Measurements from ENCODE around the gene PHF10.
A peak's percentile ranks its signal among the peaks of the same experiment; 100 is the strongest.
"Not testable (repeated sequence)": the region's sequence is repeated elsewhere in the genome, so short reads cannot be mapped to it uniquely, and the experiment has no call there.

PHF10 gene

DNA sequence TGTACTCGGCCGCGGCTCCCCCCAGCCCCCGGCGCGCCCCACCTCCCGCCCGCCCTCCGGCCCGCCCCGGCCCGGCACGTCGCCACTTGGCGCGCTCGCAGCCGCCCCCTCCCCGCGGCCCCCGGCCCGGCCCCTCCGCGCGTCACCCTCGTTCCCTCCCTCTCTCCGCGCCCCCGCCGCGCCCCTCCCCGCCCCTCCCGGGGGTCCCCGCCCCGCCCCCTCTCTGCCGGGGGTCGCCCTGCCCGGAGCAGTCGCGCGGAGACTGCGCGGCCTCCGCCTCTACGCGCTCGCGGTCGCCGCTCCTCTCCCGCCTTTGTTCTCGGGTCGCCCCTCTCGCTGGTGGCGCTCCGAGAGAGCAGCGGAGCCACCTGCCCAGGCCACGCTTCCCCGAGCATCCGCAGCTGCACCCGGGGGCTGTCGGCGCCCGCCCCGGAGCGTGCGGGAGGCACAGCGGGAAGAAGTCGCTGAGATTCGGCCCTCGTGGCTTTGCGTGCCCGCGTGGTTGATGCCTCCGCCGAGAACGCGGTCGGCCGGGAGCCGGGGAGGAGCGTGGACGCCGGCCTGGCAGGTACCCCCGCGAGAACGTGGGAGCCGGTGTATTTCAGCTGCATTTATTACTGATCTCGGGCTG lies at the start of gene PHF10:
Gene PHF10, minus strand, starts transcription at position 7 of the 631 bp plus-strand sequence. CDS start 569 bp downstream, outside the sequence.
- Mint-ChIP-seq H3K4me3 (peak within 1 kb of the TSS; percentile 92), H3K27me3 (ENCODE audit: low read depth) (peaks cover 4% of the 10 kb centered on the region), H3K27ac (peak within 1 kb of the TSS; percentile 98), H3K9me3 (no peaks in the 10 kb centered on the region), H3K4me1 (ENCODE audit: low read depth) (peaks cover 34% of the 10 kb centered on the region), H3K36me3 (ENCODE audit: low read depth) (peaks cover 7% of the 10 kb centered on the region)
- DNase-seq (ENCODE audit: low spot score) = peak; percentile 66

DNA sequence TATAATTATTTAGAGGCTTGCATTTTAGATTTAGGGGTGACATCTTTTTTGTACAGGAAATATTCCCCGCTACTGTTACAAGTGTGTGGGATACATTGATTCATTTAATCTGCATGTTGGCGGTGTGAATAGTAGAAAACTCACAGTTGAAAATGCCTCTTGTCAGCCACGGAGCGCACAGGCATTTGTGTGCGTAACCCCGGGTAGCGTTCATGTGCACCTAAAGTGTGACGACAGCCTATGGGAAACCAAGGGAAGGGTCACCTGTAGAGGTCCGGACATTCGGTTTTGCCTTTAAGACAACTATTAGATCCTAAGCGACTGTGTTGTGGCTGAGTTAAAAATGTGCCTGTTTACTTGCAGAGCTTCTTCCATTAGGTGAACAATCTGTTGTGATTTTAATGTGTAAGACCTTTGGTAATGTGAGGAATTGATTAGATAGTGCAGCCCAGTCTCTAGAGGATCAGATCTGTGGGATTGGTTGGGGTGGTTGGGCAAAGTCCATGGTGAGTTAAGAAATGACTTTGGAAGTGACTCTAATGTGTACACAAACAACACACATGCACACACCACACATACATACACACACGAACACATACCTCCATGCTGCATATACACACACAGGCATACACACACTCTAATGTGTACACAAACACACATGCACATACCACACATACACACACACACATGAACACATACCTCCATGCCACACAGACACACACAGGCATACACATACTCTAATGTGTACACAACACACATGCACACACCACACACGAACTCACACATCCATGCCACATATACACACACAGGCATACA lies 42.8 kb upstream of the PHF10 start:
- H3K36me3 Mint-ChIP-seq (ENCODE audit: low read depth) = peaks cover 37% of the 10 kb centered on the region
- no peak for DNase-seq (ENCODE audit: low spot score)
- H3K4me3 Mint-ChIP-seq = no peak overlapping the region
- no peak overlapping the region for H3K27ac Mint-ChIP-seq
- no peaks in the 10 kb centered on the region for H3K27me3 Mint-ChIP-seq (ENCODE audit: low read depth)
- H3K9me3 Mint-ChIP-seq = no peaks in the 10 kb centered on the region
- no peaks in the 10 kb centered on the region for H3K4me1 Mint-ChIP-seq (ENCODE audit: low read depth)

DNA sequence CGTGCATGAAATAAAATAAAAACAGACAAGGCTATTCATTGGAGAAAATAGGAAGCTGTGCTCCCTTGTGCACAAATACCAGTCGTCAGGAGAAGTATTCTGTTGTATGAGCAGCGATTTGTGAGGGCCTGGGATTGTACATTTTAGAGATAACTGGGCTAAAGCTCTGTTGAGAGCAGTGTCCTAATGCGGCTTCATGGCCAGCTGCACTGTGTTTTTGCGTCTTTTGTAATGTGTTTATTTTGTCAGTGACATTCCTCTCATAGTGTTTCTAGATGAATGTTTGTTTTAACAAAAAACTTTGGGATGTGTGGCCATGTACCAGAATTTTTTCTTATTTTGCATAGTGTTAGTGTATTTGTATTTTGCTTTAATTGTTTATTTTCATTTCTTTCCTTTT lies 41.9 kb upstream of the PHF10 start:
- Mint-ChIP-seq H3K4me1 (ENCODE audit: low read depth) (no peaks in the 10 kb centered on the region), H3K27ac (no peak overlapping the region), H3K4me3 (no peak overlapping the region), H3K36me3 (ENCODE audit: low read depth) (peaks cover 32% of the 10 kb centered on the region), H3K27me3 (ENCODE audit: low read depth) (no peaks in the 10 kb centered on the region), H3K9me3 (no peaks in the 10 kb centered on the region)
- no peak for DNase-seq (ENCODE audit: low spot score)

DNA sequence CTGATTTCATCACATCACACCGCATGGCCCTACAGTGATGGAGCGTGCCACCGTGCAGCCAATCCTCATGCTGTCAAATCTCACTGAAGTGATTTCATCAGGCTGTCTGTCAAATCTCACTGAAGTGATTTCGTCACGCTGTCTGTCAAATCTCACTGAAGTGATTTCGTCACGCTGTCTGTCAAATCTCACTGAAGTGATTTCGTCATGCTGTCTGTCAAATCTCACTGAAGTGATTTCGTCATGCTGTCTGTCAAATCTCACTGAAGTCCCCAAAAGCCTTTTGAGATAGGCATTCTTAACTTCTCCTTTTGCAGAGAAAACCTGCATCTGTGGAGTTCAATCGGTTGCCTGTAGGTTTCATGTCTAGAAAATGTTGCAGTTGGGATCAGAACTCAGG lies 41.5 kb upstream of the PHF10 start:
- H3K27ac Mint-ChIP-seq; H3K9me3 Mint-ChIP-seq; DNase-seq (ENCODE audit: low spot score); H3K4me1 Mint-ChIP-seq (ENCODE audit: low read depth); H3K4me3 Mint-ChIP-seq; H3K27me3 Mint-ChIP-seq (ENCODE audit: low read depth): not testable (repeated sequence)
- peaks cover 33% of the 10 kb centered on the region for H3K36me3 Mint-ChIP-seq (ENCODE audit: low read depth)

DNA sequence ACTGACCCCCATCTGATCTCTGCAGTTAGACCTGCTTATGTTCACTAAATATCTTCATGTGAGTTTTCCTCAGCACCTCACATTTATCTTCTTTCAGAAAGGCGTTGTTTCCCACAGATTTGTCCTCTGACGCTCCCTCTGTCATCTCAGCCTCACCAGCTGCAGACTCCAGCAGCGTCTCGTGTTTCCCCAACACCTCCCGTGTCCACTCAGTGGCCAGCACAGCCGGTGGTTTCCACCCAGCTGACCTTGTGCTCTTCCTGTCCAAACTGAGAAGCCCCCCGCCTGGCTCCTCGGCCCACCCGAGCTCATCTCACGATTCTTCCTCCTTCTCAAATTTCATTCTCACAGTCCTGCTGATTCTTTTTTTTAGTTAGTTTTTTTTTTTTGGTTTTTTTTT lies 39.6 kb upstream of the PHF10 start:
- Mint-ChIP-seq H3K4me3 (no peak overlapping the region), H3K27me3 (ENCODE audit: low read depth) (no peaks in the 10 kb centered on the region), H3K4me1 (ENCODE audit: low read depth) (no peaks in the 10 kb centered on the region), H3K27ac (peak overlapping the region; percentile 15), H3K36me3 (ENCODE audit: low read depth) (peaks cover 46% of the 10 kb centered on the region), H3K9me3 (no peaks in the 10 kb centered on the region)
- DNase-seq (ENCODE audit: low spot score) = no peak

DNA sequence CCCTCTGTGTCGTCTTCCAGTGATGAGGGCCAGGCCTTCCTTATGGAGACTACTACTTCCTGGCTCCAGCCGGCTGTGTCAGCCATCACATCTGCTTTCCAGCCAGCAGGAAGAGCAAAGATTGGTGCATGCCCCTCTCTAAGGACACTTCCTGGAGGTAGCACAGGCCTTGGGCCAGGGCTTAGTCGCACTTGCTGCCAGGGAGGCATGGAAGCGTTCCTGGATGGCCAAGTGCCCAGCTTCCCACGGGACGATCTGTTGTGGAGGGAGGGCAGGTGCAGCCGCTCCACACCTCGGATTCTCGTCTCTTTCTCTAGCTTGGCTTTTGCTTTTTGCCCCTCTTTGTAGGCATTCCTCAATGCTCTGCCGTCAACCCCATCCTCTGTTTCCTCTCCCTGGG lies 39.0 kb upstream of the PHF10 start:
- Mint-ChIP-seq H3K4me3 (no peak overlapping the region), H3K9me3 (no peaks in the 10 kb centered on the region), H3K27me3 (ENCODE audit: low read depth) (no peaks in the 10 kb centered on the region), H3K4me1 (ENCODE audit: low read depth) (no peaks in the 10 kb centered on the region), H3K36me3 (ENCODE audit: low read depth) (peaks cover 47% of the 10 kb centered on the region), H3K27ac (no peak overlapping the region)
- DNase-seq (ENCODE audit: low spot score) = no peak

DNA sequence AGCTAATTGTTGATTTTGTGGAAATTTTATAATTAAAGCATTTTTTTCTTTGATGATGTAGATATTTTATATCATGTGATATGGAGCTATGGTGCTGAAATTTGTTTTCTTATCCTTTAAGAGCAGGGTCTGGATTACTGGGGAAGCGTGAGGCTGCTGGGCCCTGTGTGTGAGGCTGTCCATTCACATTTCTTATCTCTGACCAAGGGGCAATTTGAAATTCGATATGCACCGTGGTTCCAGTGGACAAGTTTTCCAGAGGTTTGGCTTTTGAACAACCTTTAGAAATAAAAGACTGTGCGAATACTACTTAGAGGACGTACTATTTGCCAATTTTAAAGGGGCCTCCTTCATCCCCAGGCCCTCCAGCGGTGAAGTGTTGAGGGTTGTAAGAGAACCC lies 30.9 kb upstream of the PHF10 start:
- H3K36me3 Mint-ChIP-seq (ENCODE audit: low read depth) = peaks cover 31% of the 10 kb centered on the region
- no peak overlapping the region for H3K27ac Mint-ChIP-seq

DNA sequence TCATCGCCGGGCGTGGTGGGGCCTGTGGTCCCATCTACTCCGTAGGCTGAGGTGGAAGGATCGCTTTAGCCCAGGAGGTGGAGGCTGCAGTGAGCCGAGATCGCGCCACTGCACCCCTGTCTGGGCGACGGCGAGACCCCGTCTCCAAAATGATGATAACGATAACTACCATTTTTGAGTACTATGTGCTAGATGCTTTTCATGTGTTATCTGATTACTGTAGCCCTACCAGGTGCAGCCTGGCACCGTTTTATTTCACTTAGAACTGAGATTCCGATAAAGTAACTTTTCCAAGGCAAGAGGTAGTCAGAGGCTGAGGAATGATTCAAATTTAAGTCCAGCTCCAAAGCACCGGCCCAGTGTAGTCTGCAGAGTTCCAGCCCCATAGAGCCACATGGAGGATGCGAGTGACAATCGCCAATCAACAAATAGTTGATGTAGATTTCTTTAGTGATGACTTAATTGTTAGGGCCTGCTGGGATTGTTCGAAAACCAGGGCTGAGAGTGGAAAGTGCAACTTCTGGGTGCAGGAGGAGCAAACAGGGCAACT lies 27.8 kb upstream of the PHF10 start:
- Mint-ChIP-seq H3K4me1 (ENCODE audit: low read depth) (peaks cover 27% of the 10 kb centered on the region), H3K36me3 (ENCODE audit: low read depth) (peaks cover 20% of the 10 kb centered on the region), H3K9me3 (no peaks in the 10 kb centered on the region), H3K27ac (peak overlapping the region; percentile 91), H3K4me3 (peak overlapping the region; percentile 93), H3K27me3 (ENCODE audit: low read depth) (peaks cover 2% of the 10 kb centered on the region)
- DNase-seq (ENCODE audit: low spot score) = no peak

More for the DNA sequence above, 30.9 kb upstream of the PHF10 start:
- H3K4me3 Mint-ChIP-seq = no peak overlapping the region
- peaks cover 19% of the 10 kb centered on the region for H3K4me1 Mint-ChIP-seq (ENCODE audit: low read depth)
- no peaks in the 10 kb centered on the region for H3K9me3 Mint-ChIP-seq
- no peak for DNase-seq (ENCODE audit: low spot score)
- H3K27me3 Mint-ChIP-seq (ENCODE audit: low read depth) = no peaks in the 10 kb centered on the region

DNA sequence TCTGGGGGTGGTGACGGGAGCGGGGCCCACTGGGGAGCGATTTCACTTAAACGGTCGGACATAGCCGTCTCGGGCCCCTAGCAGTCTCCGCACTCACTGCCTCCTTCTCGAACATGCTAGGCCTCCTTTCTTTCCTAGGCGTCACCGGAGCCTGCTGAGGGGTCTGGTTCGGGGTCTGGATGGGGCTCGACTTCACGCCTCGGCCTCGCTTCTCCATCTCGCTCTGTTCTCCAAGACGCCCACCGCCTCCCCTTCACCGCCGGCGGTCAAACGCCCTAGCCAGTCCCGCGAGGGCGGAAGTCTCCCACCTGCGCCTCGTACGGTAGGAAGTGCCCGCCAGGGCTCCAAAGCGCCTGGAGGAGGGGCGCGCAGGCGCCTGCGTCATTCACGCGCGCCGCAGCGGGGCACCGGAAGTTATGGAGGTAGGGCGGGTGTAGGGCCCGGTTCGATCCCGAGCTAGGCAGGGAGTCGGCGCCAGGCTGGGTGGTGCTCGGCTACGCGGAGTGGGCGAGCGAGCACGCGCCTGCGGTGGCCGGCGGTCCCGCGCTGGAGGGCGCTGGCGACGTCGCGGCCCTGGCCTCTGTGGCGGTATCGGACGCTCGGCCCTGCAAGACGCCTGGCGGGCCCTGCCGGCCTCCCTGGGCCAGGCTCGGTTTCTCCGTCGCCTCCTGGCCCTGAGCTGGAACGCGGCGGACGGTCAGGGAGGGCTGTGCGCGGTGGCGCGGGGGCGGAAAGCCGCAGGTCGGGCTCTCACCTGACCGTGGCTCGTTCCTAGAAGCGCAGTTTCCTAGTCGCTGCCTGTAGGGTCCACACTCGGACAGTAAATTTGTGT lies 27.2 kb upstream of the PHF10 start, which contains the start of the genes DYNLT2 and ERMARD:
Gene DYNLT2, minus strand, starts transcription at position 331 of the 832 bp plus-strand sequence. Its CDS starts 114 bp downstream, at position 217.
Gene ERMARD, plus strand, starts transcription at position 381 of the 832 bp plus-strand sequence. Its CDS starts 36 bp downstream, at position 417.
- Mint-ChIP-seq H3K9me3 (no peaks in the 10 kb centered on the region), H3K4me3 (peak within 1 kb of the TSS; percentile 93), H3K27ac (peak within 1 kb of the TSS; percentile 96), H3K27me3 (ENCODE audit: low read depth) (peaks cover 6% of the 10 kb centered on the region), H3K36me3 (ENCODE audit: low read depth) (peaks cover 17% of the 10 kb centered on the region), H3K4me1 (ENCODE audit: low read depth) (peaks cover 27% of the 10 kb centered on the region)
- DNase-seq (ENCODE audit: low spot score) = peak; percentile 96

DNA sequence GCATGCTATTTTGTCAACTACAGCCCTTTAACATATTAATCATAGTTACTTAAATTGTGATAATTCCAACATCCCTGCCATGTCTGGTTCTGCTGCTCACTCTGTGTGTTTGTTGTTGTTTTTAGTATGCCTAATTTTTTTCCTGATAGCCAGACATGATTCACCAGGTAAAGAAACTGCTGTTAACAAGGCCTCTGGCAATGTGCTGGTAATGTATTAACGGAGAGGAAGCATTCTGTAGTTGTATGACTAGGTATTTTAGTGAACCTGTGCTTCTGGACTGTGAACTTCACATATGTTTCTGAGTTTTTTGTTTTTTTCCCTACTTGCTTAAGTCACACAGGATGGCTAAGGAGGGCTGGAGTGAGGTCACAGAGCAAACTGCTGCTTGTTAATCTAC lies 22.3 kb upstream of the PHF10 start:
- no peak overlapping the region for H3K4me3 Mint-ChIP-seq
- H3K36me3 Mint-ChIP-seq (ENCODE audit: low read depth) = peaks cover 11% of the 10 kb centered on the region
- peaks cover 5% of the 10 kb centered on the region for H3K9me3 Mint-ChIP-seq
- peaks cover 18% of the 10 kb centered on the region for H3K27me3 Mint-ChIP-seq (ENCODE audit: low read depth)
- no peak for DNase-seq (ENCODE audit: low spot score)
- H3K4me1 Mint-ChIP-seq (ENCODE audit: low read depth) = peaks cover 13% of the 10 kb centered on the region
- no peak overlapping the region for H3K27ac Mint-ChIP-seq

DNA sequence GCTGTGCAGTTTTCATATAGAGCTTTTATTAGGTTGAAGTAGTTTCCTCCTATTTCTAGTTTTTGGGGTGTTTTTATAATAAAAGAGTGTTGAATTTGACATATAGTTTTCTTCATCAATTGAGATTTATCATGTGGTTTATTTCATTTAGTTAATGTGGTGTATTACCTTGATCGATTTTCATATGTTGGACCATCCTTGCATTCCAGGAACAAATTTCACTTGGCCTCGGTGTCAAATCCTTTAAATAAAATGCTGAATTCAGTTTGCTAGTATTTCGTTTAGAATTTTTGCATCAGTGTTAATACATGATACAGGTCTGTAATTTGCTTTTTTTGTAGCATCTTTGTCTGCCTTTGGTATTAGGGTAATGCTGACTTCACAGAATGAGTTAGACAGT lies 21.1 kb upstream of the PHF10 start:
- Mint-ChIP-seq H3K27me3 (ENCODE audit: low read depth) (peaks cover 18% of the 10 kb centered on the region), H3K27ac (no peak overlapping the region), H3K4me3 (no peak overlapping the region), H3K4me1 (ENCODE audit: low read depth) (peaks cover 10% of the 10 kb centered on the region), H3K36me3 (ENCODE audit: low read depth) (peaks cover 6% of the 10 kb centered on the region), H3K9me3 (peaks cover 5% of the 10 kb centered on the region)
- DNase-seq (ENCODE audit: low spot score) = no peak

DNA sequence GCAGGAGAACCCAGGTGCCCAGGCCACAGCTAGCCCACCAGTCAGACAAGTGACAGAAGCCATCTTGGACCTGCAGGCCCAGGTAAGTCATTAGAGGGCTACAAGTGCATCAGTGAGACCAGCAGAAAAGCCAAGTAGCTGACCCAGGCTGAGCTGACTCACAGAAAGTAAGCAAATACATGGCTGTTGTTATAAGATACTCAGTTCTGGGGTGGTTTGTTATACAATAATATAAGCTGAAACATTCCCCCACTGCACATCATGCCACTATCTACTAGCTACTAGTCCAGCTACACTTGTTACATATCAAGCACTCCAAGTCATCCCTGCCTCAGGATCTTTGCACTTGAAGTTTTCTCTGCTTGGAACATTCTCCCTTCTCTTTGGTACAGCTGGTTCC lies 17.0 kb upstream of the PHF10 start:
- H3K4me3 Mint-ChIP-seq = no peak overlapping the region
- H3K27ac Mint-ChIP-seq = no peak overlapping the region
- no peaks in the 10 kb centered on the region for H3K4me1 Mint-ChIP-seq (ENCODE audit: low read depth)
- no peak for DNase-seq (ENCODE audit: low spot score)
- H3K27me3 Mint-ChIP-seq (ENCODE audit: low read depth) = peaks cover 23% of the 10 kb centered on the region
- peaks cover 5% of the 10 kb centered on the region for H3K9me3 Mint-ChIP-seq
- no peaks in the 10 kb centered on the region for H3K36me3 Mint-ChIP-seq (ENCODE audit: low read depth)

DNA sequence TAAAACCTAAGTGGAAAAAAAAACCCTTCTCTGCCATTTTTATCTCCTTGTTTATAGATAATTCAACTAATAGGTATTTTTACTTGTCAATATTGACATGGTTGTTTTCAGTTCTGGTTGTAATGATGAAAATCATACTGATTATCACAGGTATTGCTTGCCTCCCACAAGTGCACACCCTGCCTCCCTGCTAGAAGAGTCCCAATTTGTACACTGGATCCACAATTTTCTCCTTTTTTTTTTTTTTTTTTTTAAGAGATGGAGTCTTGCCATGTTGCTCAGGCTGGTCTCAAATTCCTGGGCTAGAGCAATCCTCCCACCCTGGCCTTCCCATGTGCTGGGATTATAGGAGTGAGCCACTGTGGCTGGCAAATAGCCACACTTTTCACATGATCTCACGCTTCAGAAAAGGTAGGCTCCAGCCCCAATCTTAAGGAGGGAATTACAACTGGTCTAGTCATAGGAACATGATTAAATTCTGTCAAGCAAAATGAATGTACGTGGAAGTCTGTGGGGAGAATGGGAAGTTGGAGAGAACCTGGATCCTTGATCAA lies 14.8 kb upstream of the PHF10 start:
- no peak overlapping the region for H3K4me3 Mint-ChIP-seq
- H3K27me3 Mint-ChIP-seq (ENCODE audit: low read depth) = peaks cover 36% of the 10 kb centered on the region
- no peaks in the 10 kb centered on the region for H3K36me3 Mint-ChIP-seq (ENCODE audit: low read depth)
- no peaks in the 10 kb centered on the region for H3K9me3 Mint-ChIP-seq
- no peaks in the 10 kb centered on the region for H3K4me1 Mint-ChIP-seq (ENCODE audit: low read depth)
- H3K27ac Mint-ChIP-seq = no peak overlapping the region
- DNase-seq (ENCODE audit: low spot score) = no peak

All from T-helper 2 cell treated with Interferon-gamma antibody and Interleukin-4, amounts not matched to agents 5 μg/mL and 100 μg/mL, for 36 hours (primary cell).